ENCODE measurements around the gene SAMD11. TPM values are rescaled to one million over a fixed set of nuclear protein-coding genes. Genes with fewer than 3 reads are reported as not detected.

The SAMD11 gene
- total and polyA plus RNA-seq, 2 of the 13 experiments (the other 11 are each of a cell fraction or from before 2014, with no cell fraction given) = 0.11 TPM; not detected in 1

- 0 out of 2 replicates have a peak, but pooled peaks have one; percentile 36 for TF ChIP-seq ZNF589 (CRISPR knock-in tag; conservative IDR thresholded peaks at IDR 0.05)
- TF ChIP-seq ZFP82 (CRISPR knock-in tag; IDR thresholded peaks at IDR 0.05; ENCODE audit: borderline replicate concordance) = no peak
- no peak for TF ChIP-seq MAFK (conservative IDR thresholded peaks at IDR 0.05 in 1 of 2, IDR thresholded peaks at IDR 0.05 in 1 of 2; ENCODE audit: low read length in 2 of 2)
- TF ChIP-seq ERF (CRISPR knock-in tag; IDR thresholded peaks at IDR 0.05) = no peak
- TF ChIP-seq ELF4 (CRISPR knock-in tag; IDR thresholded peaks at IDR 0.05; ENCODE audit: borderline replicate concordance) = no peak
- TF ChIP-seq SKI (IDR thresholded peaks at IDR 0.05; ENCODE audit: partially characterized antibody) = peak; percentile 10
- TF ChIP-seq NFE2L1 (CRISPR knock-in tag; IDR thresholded peaks at IDR 0.05; ENCODE audit: borderline replicate concordance) = no peak; the same call in 1 of the 2 replicates
- no peak for TF ChIP-seq ELK4 (CRISPR knock-in tag; IDR thresholded peaks at IDR 0.05; ENCODE audit: borderline replicate concordance)
- no peak for TF ChIP-seq CCAR2 (optimal IDR thresholded peaks at IDR 0.05; ENCODE audit: low read depth, low read length)
- no peak for TF ChIP-seq ZNF672 (CRISPR knock-in tag; IDR thresholded peaks at IDR 0.05)
- TF ChIP-seq RFX3 (CRISPR knock-in tag; IDR thresholded peaks at IDR 0.05) = no peak
- no peak for TF ChIP-seq ZNF12 (CRISPR knock-in tag; IDR thresholded peaks at IDR 0.05)
- no peak for TF ChIP-seq ZIK1 (CRISPR knock-in tag; IDR thresholded peaks at IDR 0.05; ENCODE audit: borderline replicate concordance, low read depth)
- TF ChIP-seq MEIS2 (CRISPR knock-in tag; IDR thresholded peaks at IDR 0.05) = peak; percentile 46; the same call in 1 of the 2 replicates
- TF ChIP-seq, protein P1, sequence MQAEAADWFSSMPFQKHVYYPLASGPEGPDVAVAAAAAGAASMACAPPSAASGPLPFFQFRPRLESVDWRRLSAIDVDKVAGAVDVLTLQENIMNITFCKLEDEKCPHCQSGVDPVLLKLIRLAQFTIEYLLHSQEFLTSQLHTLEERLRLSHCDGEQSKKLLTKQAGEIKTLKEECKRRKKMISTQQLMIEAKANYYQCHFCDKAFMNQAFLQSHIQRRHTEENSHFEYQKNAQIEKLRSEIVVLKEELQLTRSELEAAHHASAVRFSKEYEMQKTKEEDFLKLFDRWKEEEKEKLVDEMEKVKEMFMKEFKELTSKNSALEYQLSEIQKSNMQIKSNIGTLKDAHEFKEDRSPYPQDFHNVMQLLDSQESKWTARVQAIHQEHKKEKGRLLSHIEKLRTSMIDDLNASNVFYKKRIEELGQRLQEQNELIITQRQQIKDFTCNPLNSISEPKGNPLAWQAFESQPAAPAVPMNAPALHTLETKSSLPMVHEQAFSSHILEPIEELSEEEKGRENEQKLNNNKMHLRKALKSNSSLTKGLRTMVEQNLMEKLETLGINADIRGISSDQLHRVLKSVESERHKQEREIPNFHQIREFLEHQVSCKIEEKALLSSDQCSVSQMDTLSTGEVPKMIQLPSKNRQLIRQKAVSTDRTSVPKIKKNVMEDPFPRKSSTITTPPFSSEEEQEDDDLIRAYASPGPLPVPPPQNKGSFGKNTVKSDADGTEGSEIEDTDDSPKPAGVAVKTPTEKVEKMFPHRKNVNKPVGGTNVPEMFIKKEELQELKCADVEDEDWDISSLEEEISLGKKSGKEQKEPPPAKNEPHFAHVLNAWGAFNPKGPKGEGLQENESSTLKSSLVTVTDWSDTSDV (CRISPR knock-in tag; IDR thresholded peaks at IDR 0.05) = no peak
- TF ChIP-seq, protein P2, sequence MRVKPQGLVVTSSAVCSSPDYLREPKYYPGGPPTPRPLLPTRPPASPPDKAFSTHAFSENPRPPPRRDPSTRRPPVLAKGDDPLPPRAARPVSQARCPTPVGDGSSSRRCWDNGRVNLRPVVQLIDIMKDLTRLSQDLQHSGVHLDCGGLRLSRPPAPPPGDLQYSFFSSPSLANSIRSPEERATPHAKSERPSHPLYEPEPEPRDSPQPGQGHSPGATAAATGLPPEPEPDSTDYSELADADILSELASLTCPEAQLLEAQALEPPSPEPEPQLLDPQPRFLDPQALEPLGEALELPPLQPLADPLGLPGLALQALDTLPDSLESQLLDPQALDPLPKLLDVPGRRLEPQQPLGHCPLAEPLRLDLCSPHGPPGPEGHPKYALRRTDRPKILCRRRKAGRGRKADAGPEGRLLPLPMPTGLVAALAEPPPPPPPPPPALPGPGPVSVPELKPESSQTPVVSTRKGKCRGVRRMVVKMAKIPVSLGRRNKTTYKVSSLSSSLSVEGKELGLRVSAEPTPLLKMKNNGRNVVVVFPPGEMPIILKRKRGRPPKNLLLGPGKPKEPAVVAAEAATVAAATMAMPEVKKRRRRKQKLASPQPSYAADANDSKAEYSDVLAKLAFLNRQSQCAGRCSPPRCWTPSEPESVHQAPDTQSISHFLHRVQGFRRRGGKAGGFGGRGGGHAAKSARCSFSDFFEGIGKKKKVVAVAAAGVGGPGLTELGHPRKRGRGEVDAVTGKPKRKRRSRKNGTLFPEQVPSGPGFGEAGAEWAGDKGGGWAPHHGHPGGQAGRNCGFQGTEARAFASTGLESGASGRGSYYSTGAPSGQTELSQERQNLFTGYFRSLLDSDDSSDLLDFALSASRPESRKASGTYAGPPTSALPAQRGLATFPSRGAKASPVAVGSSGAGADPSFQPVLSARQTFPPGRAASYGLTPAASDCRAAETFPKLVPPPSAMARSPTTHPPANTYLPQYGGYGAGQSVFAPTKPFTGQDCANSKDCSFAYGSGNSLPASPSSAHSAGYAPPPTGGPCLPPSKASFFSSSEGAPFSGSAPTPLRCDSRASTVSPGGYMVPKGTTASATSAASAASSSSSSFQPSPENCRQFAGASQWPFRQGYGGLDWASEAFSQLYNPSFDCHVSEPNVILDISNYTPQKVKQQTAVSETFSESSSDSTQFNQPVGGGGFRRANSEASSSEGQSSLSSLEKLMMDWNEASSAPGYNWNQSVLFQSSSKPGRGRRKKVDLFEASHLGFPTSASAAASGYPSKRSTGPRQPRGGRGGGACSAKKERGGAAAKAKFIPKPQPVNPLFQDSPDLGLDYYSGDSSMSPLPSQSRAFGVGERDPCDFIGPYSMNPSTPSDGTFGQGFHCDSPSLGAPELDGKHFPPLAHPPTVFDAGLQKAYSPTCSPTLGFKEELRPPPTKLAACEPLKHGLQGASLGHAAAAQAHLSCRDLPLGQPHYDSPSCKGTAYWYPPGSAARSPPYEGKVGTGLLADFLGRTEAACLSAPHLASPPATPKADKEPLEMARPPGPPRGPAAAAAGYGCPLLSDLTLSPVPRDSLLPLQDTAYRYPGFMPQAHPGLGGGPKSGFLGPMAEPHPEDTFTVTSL (CRISPR knock-in tag; IDR thresholded peaks at IDR 0.05; ENCODE audit: borderline replicate concordance) = no peak
- no peak for TF ChIP-seq KAT2B (IDR thresholded peaks at IDR 0.05; ENCODE audit: borderline replicate concordance, low read depth, low read length)
- no peak for TF ChIP-seq SETDB1 (CRISPR knock-in tag; IDR thresholded peaks at IDR 0.05; ENCODE audit: borderline replicate concordance)
- no peak for TF ChIP-seq ZNF317 (CRISPR knock-in tag; IDR thresholded peaks at IDR 0.05)
- TF ChIP-seq, protein P3, sequence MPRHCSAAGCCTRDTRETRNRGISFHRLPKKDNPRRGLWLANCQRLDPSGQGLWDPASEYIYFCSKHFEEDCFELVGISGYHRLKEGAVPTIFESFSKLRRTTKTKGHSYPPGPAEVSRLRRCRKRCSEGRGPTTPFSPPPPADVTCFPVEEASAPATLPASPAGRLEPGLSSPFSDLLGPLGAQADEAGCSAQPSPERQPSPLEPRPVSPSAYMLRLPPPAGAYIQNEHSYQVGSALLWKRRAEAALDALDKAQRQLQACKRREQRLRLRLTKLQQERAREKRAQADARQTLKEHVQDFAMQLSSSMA (CRISPR knock-in tag; IDR thresholded peaks at IDR 0.05) = no peak
Observed at GRCh38 chr1:966704-967300, 43.1 kb downstream of the SAMD11 start (continued).

Data from HepG2 (cell line).